ENCODE data around the gene OR52M1. TPM values are rescaled to one million over a fixed set of nuclear protein-coding genes. Genes with fewer than 3 reads are reported as not detected.

The OR52M1 gene
- total RNA-seq, result not detected in 2 replicates

DNA sequence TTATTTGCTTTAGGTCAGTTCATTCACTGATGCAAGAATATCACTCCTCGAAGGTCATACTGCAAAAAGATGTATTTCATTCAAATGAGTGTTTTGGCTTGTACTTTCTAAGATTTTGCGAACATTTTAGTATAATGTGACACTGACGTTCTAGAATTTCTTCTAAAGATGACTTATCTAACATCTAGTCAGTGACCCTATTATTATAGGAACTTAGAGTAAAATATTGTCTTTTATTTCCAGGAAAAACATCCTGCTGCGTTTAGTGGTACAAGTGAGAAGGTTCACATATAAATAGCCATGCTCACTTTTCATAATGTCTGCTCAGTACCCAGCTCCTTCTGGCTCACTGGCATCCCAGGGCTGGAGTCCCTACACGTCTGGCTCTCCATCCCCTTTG, at the start of gene OR52M1:
Gene OR52M1, plus strand, starts transcription at position 301 of the 400 bp plus-strand sequence. Its CDS starts 0 bp downstream, at position 301.

GRCh38 chr11:4581443-4581842, 36.5 kb downstream of the OR52M1 start, which contains the start of gene OR52I2:
Gene OR52I2 (plus strand): TSS chr11:4581743.

DNA sequence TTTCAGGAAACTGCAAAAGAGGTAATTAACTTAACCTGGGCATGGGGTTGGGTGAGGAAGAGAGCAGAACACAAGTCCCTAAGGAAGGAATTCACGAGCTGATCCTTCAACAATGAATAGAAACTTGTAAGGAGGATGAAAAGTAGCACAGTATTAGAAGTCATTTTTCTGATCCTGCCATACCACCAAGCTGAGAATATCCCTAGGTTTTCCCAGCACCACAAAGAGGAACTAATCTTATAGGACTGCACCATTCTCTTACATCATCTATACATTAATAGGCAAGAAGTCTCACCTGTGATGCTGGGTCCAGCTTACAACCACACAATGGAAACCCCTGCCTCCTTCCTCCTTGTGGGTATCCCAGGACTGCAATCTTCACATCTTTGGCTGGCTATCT, 48.7 kb downstream of the OR52M1 start, which contains the start of gene OR52I1:
Gene OR52I1, plus strand, starts transcription at position 301 of the 400 bp plus-strand sequence. Its CDS starts 0 bp downstream, at position 301.

Other genes with a start within 250 kb of the OR52M1 start
- not detected in 2 replicates for gene OR52B4, start 176.8 kb upstream of the OR52M1 start, total RNA-seq
- gene TRIM21, start 151.5 kb upstream of the OR52M1 start, total RNA-seq, result 16.7 and 21.3 TPM in 2 replicates
- gene OR52K2, start 95.9 kb upstream of the OR52M1 start, total RNA-seq, result not detected in 2 replicates
- gene OR52K1, start 62.5 kb upstream of the OR52M1 start, total RNA-seq, result not detected in 2 replicates
- gene OR52I2, start 36.6 kb downstream of the OR52M1 start, total RNA-seq, result not detected in 2 replicates
- gene OR52I1, start 48.8 kb downstream of the OR52M1 start, total RNA-seq, result not detected in 2 replicates
- gene TRIM68, start 63.0 kb downstream of the OR52M1 start, total RNA-seq, result 13.9 and 15.4 TPM in 2 replicates
- not detected in 2 replicates for gene OR51D1, start 92.3 kb downstream of the OR52M1 start, total RNA-seq
- not detected in 2 replicates for gene OR51E1, start 98.8 kb downstream of the OR52M1 start, total RNA-seq
- gene OR51E2, start 152.7 kb downstream of the OR52M1 start, total RNA-seq, result not detected in 2 replicates
- not detected in 2 replicates for gene MMP26, start 159.6 kb downstream of the OR52M1 start, total RNA-seq
- gene OR51F1, start 224.7 kb downstream of the OR52M1 start, total RNA-seq, result not detected in 2 replicates

All from vein endothelial cell (primary cell).